CD8-positive, alpha-beta memory T cell (primary cell): ENCODE measurements around the gene HDAC8. TPM values are rescaled to one million over a fixed set of nuclear protein-coding genes. Genes with fewer than 3 reads are reported as not detected.

ENCODE experiments used
- polyA plus RNA-seq: library from polyadenylated mRNA; unstranded; fragments of 300-500 nt; fragmentation: Illumina TruSeq; gene quantifications from one replicate; pipeline ENCODE4 v1.2.3, GENCODE V29; 2021
- total RNA-seq, 2 experiments: library from RNA; stranded (reverse); gene quantifications; one replicate each; pipeline ENCODE4 v1.2.3, GENCODE V29; 2021

HDAC8 gene
- total and polyA plus RNA-seq, 3 experiments from 2014 or later = 16.4 to 17.8 (median 17.3) TPM

Other genes with a start within 250 kb of the HDAC8 start
- 1 to 10 TPM; 4.6 to 5.0 TPM for gene PHKA1, start 141.5 kb upstream of the HDAC8 start, total RNA-seq
- not detected for gene PHKA1, start 141.5 kb upstream of the HDAC8 start, polyA plus RNA-seq
- not detected for gene DMRTC1B, start 204.0 kb upstream of the HDAC8 start, total RNA-seq
- 0.92 TPM for gene DMRTC1B, start 204.0 kb upstream of the HDAC8 start, polyA plus RNA-seq
- gene FAM236B, start 209.8 kb upstream of the HDAC8 start, total RNA-seq = not detected
- not detected for gene FAM236B, start 209.8 kb upstream of the HDAC8 start, polyA plus RNA-seq
- gene FAM236D, start 235.4 kb upstream of the HDAC8 start, total RNA-seq = not detected
- gene FAM236D, start 235.4 kb upstream of the HDAC8 start, polyA plus RNA-seq = not detected